ENCODE results near the gene GATA5. TPM values are rescaled to one million over a fixed set of nuclear protein-coding genes. Genes with fewer than 3 reads are reported as not detected.
"Not testable (repeated sequence)": the region's sequence is repeated elsewhere in the genome, so short reads cannot be mapped to it uniquely, and the experiment has no call there.

GATA5 gene
- total and polyA plus RNA-seq, 9 donors = 0.08 to 5.5 (median 0.92) TPM; not detected in 2

- intact Hi-C loops (cut with DNase I) = loop anchor here in 1 of 4 donors (10.0 kb wide), 1 partner anchor 167 kb away; no protein-coding TSS in a partner anchor
- Histone ChIP-seq H3K4me1 (ENCODE audit: insufficient read depth) (no peaks in the 10 kb centered on the region), H3K9me3 (no peaks in the 10 kb centered on the region), H3K27ac (no peak within 1 kb of the TSS), H3K36me3 (no peaks in the 10 kb centered on the region), H3K27me3 (no peaks in the 10 kb centered on the region), H3K4me3 (no peak within 1 kb of the TSS)
- DNase-seq = no peak
- WGBS, 3 donors = 74 to 81% (median 80%) methylated on average over 27 to 28 of the region's 28 CpGs
- TF ChIP-seq, protein P1, sequence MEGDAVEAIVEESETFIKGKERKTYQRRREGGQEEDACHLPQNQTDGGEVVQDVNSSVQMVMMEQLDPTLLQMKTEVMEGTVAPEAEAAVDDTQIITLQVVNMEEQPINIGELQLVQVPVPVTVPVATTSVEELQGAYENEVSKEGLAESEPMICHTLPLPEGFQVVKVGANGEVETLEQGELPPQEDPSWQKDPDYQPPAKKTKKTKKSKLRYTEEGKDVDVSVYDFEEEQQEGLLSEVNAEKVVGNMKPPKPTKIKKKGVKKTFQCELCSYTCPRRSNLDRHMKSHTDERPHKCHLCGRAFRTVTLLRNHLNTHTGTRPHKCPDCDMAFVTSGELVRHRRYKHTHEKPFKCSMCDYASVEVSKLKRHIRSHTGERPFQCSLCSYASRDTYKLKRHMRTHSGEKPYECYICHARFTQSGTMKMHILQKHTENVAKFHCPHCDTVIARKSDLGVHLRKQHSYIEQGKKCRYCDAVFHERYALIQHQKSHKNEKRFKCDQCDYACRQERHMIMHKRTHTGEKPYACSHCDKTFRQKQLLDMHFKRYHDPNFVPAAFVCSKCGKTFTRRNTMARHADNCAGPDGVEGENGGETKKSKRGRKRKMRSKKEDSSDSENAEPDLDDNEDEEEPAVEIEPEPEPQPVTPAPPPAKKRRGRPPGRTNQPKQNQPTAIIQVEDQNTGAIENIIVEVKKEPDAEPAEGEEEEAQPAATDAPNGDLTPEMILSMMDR (IDR thresholded peaks at IDR 0.05) = no peak
- TF ChIP-seq EP300 (IDR thresholded peaks at IDR 0.05) = no peak
Observed at GRCh38 chr20:62427172-62428001, 48.4 kb downstream of the GATA5 start, which contains the start of gene RBBP8NL. TSS of gene RBBP8NL (minus strand) at chr20:62427539. CDS start at chr20:62419647, 7,892 bp downstream.

DNA sequence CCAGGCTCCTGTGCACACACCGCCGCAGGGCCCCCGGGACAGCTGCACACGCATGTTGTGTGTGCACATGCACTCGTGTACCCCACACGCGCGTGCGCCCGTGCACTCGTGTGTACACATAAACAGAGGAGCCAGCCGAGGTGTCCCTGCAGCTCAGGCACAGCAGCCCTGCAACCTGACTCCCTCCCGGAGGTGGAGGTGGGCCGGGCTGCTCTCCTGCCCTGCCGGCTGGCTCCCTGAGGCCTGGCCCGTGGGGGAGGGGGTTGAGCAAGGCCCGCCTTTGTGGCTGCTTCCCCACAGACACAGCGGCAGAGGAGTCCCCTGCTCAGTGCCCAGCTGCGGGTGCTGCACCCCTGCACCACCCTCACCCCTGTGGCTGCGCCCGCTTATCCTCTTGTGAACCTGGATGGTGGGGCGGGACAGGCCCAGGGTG lies 49.1 kb downstream of the GATA5 start:
- no peak for DNase-seq
- no peaks in the 10 kb centered on the region for H3K9me3 ChIP-seq
- no peaks in the 10 kb centered on the region for H3K27me3 ChIP-seq
- H3K4me3 ChIP-seq = no peak overlapping the region
- 66 to 76% (median 70%) methylated on average over 7 to 22 of the region's 22 CpGs for WGBS, 3 donors
- H3K36me3 ChIP-seq = no peaks in the 10 kb centered on the region
- intact Hi-C loops (cut with DNase I) = loop anchor here in 1 of 4 donors (10.0 kb wide), 1 partner anchor 168 kb away; no protein-coding TSS in a partner anchor
- no peaks in the 10 kb centered on the region for H3K4me1 ChIP-seq (ENCODE audit: insufficient read depth)
- H3K27ac ChIP-seq = no peak overlapping the region
- no peak for TF ChIP-seq EP300 (IDR thresholded peaks at IDR 0.05)
- TF ChIP-seq, protein P1 (IDR thresholded peaks at IDR 0.05) = no peak
- TF ChIP-seq POLR2A (IDR thresholded peaks at IDR 0.05) = no peak

DNA sequence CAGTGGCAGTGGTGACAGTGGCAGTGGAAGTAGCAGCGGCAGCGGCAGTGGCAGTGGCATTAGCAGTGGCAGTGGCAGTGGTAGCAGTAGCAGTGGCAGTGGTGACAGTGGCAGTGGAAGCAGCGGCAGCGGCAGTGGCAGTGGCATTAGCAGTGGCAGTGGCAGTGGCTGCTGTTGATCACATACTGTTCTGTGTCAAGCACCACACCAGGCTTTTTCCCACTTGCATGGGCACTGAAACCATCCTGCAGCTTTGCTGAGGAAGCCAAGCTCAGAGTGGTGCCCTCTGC lies 49.8 kb downstream of the GATA5 start:
- H3K27ac ChIP-seq; H3K4me1 ChIP-seq (ENCODE audit: insufficient read depth); H3K36me3 ChIP-seq; H3K9me3 ChIP-seq; H3K4me3 ChIP-seq; DNase-seq; H3K27me3 ChIP-seq: not testable (repeated sequence)
- 86 to 97% (median 95%) methylated on average over 4 of the region's 4 CpGs for WGBS, 3 donors
- intact Hi-C loops (cut with DNase I) = loop anchor here in 1 of 4 donors (10.0 kb wide), 1 partner anchor 169 kb away; no protein-coding TSS in a partner anchor

DNA sequence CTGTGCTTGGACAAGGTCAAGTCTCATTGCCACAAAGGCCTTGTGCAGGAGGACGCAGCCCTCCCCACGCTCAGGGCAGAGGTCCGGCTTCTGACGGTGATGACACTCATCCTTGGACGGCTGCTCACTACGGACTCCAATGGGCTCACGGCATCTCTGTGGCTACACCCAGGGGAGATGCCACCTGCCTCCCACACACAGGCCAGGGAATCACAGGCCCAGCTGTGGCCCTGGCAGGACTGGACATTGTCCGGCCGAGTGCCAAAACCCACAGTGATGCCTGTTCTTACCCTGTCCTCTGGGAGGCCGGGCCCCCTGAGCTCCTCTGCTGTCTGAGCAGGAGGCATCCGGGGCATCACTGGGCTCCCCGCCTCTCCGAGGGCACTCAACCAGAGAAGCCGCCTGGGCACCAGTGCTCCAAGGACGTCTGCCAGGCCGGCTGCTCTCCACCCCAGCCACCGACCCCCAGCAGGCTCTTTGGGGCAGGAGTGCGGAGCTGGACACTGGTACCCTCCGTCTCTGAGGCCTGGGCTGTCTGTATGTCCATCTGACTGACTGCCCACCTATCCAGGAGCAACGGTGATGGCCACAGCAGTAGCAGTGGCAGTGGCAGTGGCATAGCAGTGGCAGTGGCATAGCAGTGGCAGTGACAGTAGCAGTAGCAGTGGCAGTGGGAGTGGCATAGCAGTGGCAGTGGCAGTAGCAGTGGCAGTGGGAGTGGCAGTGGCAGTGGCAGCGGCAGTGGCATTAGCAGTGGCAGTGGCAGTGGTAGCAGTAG lies 50.3 kb downstream of the GATA5 start:
- Histone ChIP-seq H3K4me1 (ENCODE audit: insufficient read depth) (no peaks in the 10 kb centered on the region), H3K36me3 (no peaks in the 10 kb centered on the region), H3K27ac (no peak overlapping the region), H3K4me3 (no peak overlapping the region), H3K27me3 (no peaks in the 10 kb centered on the region), H3K9me3 (no peaks in the 10 kb centered on the region)
- no peak for DNase-seq
- TF ChIP-seq POLR2A (IDR thresholded peaks at IDR 0.05) = no peak
- TF ChIP-seq, protein P1 (IDR thresholded peaks at IDR 0.05) = no peak
- TF ChIP-seq EP300 (IDR thresholded peaks at IDR 0.05) = no peak
- 79 to 87% (median 79%) methylated on average over 13 to 21 of the region's 21 CpGs for WGBS, 3 donors
- intact Hi-C loops (cut with DNase I) = loop anchor here in 1 of 4 donors (10.0 kb wide), 1 partner anchor 169 kb away; no protein-coding TSS in a partner anchor

Measured in ovary (tissue), 9 donors.